T-cell (primary cell): Measurements from ENCODE around the gene IGSF3. TPM values are rescaled to one million over a fixed set of nuclear protein-coding genes. Genes with fewer than 3 reads are reported as not detected.

Experiments used
- ATAC-seq, 4 experiments: fragments of 200-7000 bp in 3 of 4; fragments of 150-1000 bp in 1 of 4; cut with Tn5 transposase; replicated peaks in 1 of 4; 1 replicate in 3 of 4; 2 replicates in 1 of 4; pipeline ENCODE4 v1.10.0; 2021; ENCODE audit warnings: moderate library complexity in 3 of 4, mild to moderate bottlenecking in 2 of 4, moderate number of reproducible peaks in 1 of 4
- CTCF ChIA-PET, 2 donors: fragments of 300-600 bp; sonication (Branson Sonifier 250); formaldehyde crosslinking; loops; one replicate each; lab custom pipeline; 2022; ENCODE audit warnings: antibody characterized with exemption in 2 of 2; lab: Charles Lee
- POLR2A ChIA-PET, 2 donors: fragments of 300-600 bp; sonication (Branson Sonifier 250); formaldehyde crosslinking; loops; one replicate each; lab custom pipeline; 2022; ENCODE audit warnings: antibody characterized with exemption in 2 of 2; lab: Charles Lee
- DNase-seq, 35 experiments: peaks; one replicate each; pipeline versions ENCODE4 v3.0.0 to v3.0.0-alpha.2; 2013 to 2023
- H3K27ac ChIP-seq: one replicate; pipeline ENCODE4 v1.5.1; 2013; ENCODE audit warnings: low read length
- H3K27me3 ChIP-seq, 2 experiments: replicated peaks in 1 of 2; 1 replicate in 1 of 2; 2 replicates in 1 of 2; pipeline versions ENCODE4 v1.6.1 to v1.7.0; 2013; ENCODE audit warnings: low read length in 1 of 2, mixed read lengths in 1 of 2; ENCODE audit not compliant: control insufficient read depth in 2 of 2, insufficient read depth in 2 of 2; ENCODE audit errors: extremely low read depth in 1 of 2
- H3K36me3 ChIP-seq, 2 donors: 1 replicate in 1 of 2; 2 replicates in 1 of 2; pipeline versions ENCODE4 v1.6.1 to v1.7.0; 2013; ENCODE audit warnings: low read length in 1 of 2; ENCODE audit not compliant: control insufficient read depth in 2 of 2, insufficient read depth in 1 of 2; ENCODE audit errors: extremely low read depth in 1 of 2
- H3K4me1 ChIP-seq, 2 experiments: 1 replicate in 1 of 2; 2 replicates in 1 of 2; pipeline versions ENCODE4 v1.6.1 to v1.7.0; 2013; ENCODE audit warnings: low read length in 2 of 2, mixed read lengths in 1 of 2; ENCODE audit not compliant: insufficient read depth in 2 of 2, control insufficient read depth in 1 of 2; ENCODE audit errors: extremely low read depth in 1 of 2
- H3K4me3 ChIP-seq, 2 donors: 1 replicate in 1 of 2; 2 replicates in 1 of 2; pipeline versions ENCODE4 v1.5.1 to v1.7.0; 2013; ENCODE audit warnings: mild to moderate bottlenecking in 2 of 2, low read length in 1 of 2, moderate library complexity in 1 of 2; ENCODE audit not compliant: control insufficient read depth in 1 of 2; ENCODE audit errors: extremely low read depth in 1 of 2
- H3K9me3 ChIP-seq: 2 replicates; pipeline ENCODE4 v1.7.0; 2013
- H3K27ac Mint-ChIP-seq, 2 donors: one replicate each; pipeline ENCODE4 v1.8.0; 2020 to 2021; ENCODE audit warnings: mild to moderate bottlenecking in 2 of 2, mixed read lengths in 2 of 2
- H3K27me3 Mint-ChIP-seq, 2 donors: one replicate each; pipeline ENCODE4 v1.8.0; 2021 to 2022; ENCODE audit warnings: mixed read lengths in 2 of 2
- H3K36me3 Mint-ChIP-seq: one replicate; pipeline ENCODE4 v1.8.0; 2021; ENCODE audit warnings: mixed read lengths
- H3K4me1 Mint-ChIP-seq, 3 donors: one replicate each; pipeline ENCODE4 v1.8.0; 2020 to 2022; ENCODE audit warnings: mixed read lengths in 3 of 3, mild to moderate bottlenecking in 1 of 3
- H3K4me3 Mint-ChIP-seq, 3 donors: one replicate each; pipeline ENCODE4 v1.8.0; 2020 to 2022; ENCODE audit warnings: mild to moderate bottlenecking in 3 of 3, mixed read lengths in 3 of 3, moderate library complexity in 3 of 3
- H3K9me3 Mint-ChIP-seq, 3 donors: one replicate each; pipeline ENCODE4 v1.8.0; 2020 to 2022; ENCODE audit warnings: mixed read lengths in 3 of 3
- WGBS: methylation state at CpG from one replicate; pipeline ENCODE4 v1.1.5; 2013; ENCODE audit warnings: missing lambda C conversion rate; ENCODE audit not compliant: insufficient coverage; 5-methylcytosine and 5-hydroxymethylcytosine counted together
- total RNA-seq, 35 experiments: library from RNA in 6 of 35; stranded (reverse) in 6 of 35; fragments of 120-200 nt in 1 of 35; gene quantifications; one replicate each; pipeline versions ENCODE4 v1.2.1 to v1.2.4 and lab custom pipeline; 2013 to 2026

IGSF3 gene
- total RNA-seq, 5 donors from 2014 or later (not counting 1 experiment from before 2014, with no cell fraction given), result 0.05 to 0.30 (median 0.24) TPM; not detected in 1

DNA sequence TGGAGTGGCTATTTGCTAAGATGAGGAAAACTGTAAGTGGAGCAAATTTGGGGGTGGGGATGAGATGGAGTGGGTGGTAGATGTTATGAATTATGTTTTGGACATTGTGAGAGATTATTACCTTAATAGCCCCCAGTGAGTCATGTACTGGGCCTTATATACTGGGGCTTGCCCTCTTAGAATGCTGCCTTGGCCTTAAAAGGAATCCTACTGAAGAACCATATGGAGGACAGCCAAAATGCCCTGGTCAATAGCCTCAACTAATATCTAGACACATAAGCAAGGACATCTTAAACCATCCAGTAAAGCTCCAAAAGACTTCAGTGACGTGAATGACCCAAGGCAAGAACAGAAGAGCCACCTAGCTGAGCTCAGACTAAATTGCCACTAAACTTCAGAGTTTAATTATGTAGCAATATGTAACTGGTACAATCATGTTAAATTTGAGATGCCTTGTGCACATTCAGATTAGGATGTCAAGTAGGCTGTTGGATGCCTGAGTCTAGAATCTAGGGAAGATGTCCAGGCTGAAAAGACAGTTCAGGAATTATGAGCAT lies 13.9 kb upstream of the IGSF3 start:
- DNase-seq, result no peak

DNA sequence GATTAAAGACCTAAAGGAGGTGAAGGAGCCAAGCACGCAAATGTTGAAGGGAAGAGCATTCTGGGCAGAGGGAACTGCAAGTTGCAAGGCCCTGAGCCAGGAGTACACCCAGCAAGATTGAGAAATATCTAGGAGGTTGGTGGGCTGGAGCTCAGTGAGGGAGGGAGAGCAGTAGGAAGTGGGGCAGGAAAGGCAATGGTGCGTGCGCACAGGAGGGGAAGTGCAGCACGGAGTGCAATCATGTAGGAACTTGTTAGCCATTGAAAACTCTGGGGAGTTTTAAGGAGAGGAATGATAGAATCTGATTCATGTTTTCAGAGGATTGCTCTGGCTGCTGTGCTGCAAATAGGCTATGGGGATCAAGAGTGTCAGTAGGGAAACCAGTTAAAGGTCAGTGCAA lies 13.2 kb upstream of the IGSF3 start:
- peaks cover 8 to 18% of the 10 kb centered on the region in 2 donors for H3K27me3 Mint-ChIP-seq
- no peaks in the 10 kb centered on the region for H3K9me3 Mint-ChIP-seq
- no peaks in the 10 kb centered on the region for H3K36me3 Mint-ChIP-seq
- no peak for DNase-seq
- ATAC-seq, result no peak
- Histone ChIP-seq H3K36me3 (no peaks in the 10 kb centered on the region), H3K9me3 (no peaks in the 10 kb centered on the region), H3K27me3 (peaks cover 0 to 7% of the 10 kb centered on the region in 2 experiments), H3K27ac (no peak overlapping the region), H3K4me3 (no peak overlapping the region), H3K4me1 (no peaks in the 10 kb centered on the region)
- H3K4me1 Mint-ChIP-seq, result no peaks in the 10 kb centered on the region
- CTCF ChIA-PET, result no interaction called here
- no peak overlapping the region for H3K27ac Mint-ChIP-seq
- POLR2A ChIA-PET, result no interaction called here
- 93% methylated on average over 4 of the region's 4 CpGs for WGBS
- no peak overlapping the region for H3K4me3 Mint-ChIP-seq

More for the DNA sequence above, 13.9 kb upstream of the IGSF3 start:
- H3K4me1 ChIP-seq, result no peaks in the 10 kb centered on the region
- CTCF ChIA-PET, result no interaction called here
- WGBS, result no CpG with 5 or more reads among the region's 1 CpG
- Mint-ChIP-seq H3K36me3 (no peaks in the 10 kb centered on the region), H3K27ac (no peak overlapping the region), H3K27me3 (peaks cover 6 to 15% of the 10 kb centered on the region in 2 donors), H3K9me3 (no peaks in the 10 kb centered on the region), H3K4me1 (no peaks in the 10 kb centered on the region), H3K4me3 (no peak overlapping the region)
- H3K36me3 ChIP-seq, result no peaks in the 10 kb centered on the region
- POLR2A ChIA-PET, result no interaction called here
- H3K27ac ChIP-seq, result no peak overlapping the region
- no peaks in the 10 kb centered on the region for H3K9me3 ChIP-seq
- ATAC-seq, result no peak
- H3K4me3 ChIP-seq, result no peak overlapping the region
- H3K27me3 ChIP-seq, result peaks cover 0 to 7% of the 10 kb centered on the region in 2 experiments

DNA sequence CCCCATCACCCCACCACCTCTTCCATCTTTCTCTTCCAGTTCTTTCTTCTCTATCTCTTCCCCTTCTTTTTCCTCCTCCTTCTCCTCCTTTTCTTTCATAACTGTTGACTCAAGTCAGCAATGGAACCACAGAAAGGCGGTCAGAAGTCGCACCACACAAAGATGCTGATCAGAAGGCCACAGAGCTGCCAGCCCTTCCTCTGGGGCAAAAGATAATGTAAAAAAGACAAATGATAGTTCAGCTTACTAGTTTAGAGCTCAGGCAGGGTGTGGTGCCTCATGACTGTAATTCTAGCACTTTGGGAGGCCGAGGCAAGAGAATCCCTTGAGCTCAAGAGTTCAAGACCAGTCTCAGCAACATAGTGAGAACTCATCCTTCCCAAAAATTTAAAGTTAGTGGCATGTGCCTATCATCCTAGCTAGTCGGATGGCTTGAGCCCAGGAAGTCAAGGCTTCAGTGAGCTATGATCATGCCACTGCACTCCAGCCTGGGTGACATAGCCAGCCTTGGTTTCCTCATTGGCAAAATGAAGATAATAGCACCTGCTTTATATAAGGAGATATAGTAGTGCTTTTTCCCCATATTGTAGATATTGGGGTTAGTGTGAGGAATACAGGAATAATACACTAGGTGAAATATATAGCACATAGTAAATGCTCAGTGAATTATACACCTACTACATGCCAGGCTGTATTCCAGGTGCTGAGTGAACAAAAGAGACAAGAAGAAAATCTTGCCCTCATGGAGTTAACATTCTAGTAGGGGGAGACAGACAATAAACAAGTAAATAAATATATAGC lies 12.5 kb upstream of the IGSF3 start:
- no peaks in the 10 kb centered on the region for H3K4me1 ChIP-seq
- WGBS, result 86% methylated on average over 1 of the region's 4 CpGs
- ChIA-PET CTCF (no interaction called here), POLR2A (no interaction called here)
- ATAC-seq (no peak), DNase-seq (no peak)
- H3K4me3 Mint-ChIP-seq, result no peak overlapping the region
- H3K9me3 Mint-ChIP-seq, result no peaks in the 10 kb centered on the region
- H3K27ac ChIP-seq, result no peak overlapping the region
- H3K36me3 Mint-ChIP-seq, result no peaks in the 10 kb centered on the region
- no peaks in the 10 kb centered on the region for H3K36me3 ChIP-seq
- H3K4me3 ChIP-seq, result no peak overlapping the region
- no peak overlapping the region for H3K27ac Mint-ChIP-seq
- peaks cover 10 to 21% of the 10 kb centered on the region in 2 donors for H3K27me3 Mint-ChIP-seq
- H3K9me3 ChIP-seq, result no peaks in the 10 kb centered on the region
- H3K4me1 Mint-ChIP-seq, result no peaks in the 10 kb centered on the region
- H3K27me3 ChIP-seq, result peaks cover 0 to 7% of the 10 kb centered on the region in 2 experiments

DNA sequence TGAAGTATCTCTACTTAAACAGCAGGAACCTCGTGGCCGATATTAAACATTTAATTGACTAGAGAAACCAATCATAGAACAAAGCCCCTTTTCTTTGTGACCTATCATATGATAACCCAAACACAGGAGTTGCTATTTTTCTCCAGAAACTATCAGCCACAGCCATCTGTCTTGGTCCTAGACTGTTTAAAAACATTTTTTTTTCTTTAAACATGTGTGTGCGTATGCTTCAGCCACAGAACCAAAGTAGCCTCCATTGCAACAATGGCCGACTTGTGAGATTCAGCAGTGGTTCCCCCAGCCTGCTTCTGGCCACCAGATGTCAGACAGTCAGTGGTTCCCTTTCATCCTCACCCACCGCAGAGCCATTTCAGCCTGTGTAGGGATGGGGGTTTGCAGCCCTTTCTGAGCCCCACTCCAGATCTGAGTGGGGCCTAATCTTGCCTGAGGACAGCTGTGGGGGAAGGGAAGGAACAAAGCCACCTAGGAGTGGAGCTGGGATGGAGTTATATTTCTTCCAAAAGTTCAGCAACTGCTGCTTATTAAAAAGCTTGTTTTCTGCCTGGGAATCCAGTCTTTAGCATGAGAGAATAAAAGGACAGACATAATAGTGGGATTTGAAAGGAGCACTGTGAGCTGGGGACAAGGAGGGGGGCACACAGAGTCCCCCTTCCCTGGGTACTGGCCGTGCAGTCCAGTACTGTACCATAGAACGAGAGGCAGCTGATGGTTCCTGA lies 11.7 kb upstream of the IGSF3 start:
- DNase-seq (no peak), ATAC-seq (no peak)
- Histone ChIP-seq H3K4me1 (no peaks in the 10 kb centered on the region), H3K36me3 (no peaks in the 10 kb centered on the region), H3K27ac (no peak overlapping the region), H3K9me3 (no peaks in the 10 kb centered on the region), H3K27me3 (peaks cover 0 to 8% of the 10 kb centered on the region in 2 experiments), H3K4me3 (no peak overlapping the region)
- 87% methylated on average over 5 of the region's 7 CpGs for WGBS
- Mint-ChIP-seq H3K36me3 (no peaks in the 10 kb centered on the region), H3K4me3 (no peak overlapping the region), H3K27me3 (peaks cover 14 to 25% of the 10 kb centered on the region in 2 donors), H3K27ac (no peak overlapping the region), H3K4me1 (no peaks in the 10 kb centered on the region), H3K9me3 (no peaks in the 10 kb centered on the region)
- POLR2A ChIA-PET, result no interaction called here
- CTCF ChIA-PET, result no interaction called here

DNA sequence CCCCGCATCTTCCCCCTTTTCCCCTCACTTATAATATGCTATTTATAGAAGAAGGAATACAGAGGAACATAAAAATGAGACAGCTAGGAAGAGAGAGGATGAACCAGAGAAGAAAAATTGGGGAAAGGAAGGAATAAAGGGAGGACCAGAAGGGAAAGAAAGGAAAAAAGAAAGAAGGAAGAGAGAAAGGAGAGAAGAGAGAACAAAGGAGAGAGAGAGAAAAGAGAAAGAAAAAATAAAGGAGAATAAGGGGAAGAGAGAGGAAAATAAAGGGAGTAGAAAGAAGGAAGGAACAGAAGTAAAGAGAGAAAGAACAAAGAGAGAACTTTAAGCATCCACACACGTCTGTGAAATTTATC lies 11.2 kb upstream of the IGSF3 start:
- Histone ChIP-seq H3K4me1 (no peaks in the 10 kb centered on the region), H3K27ac (no peak overlapping the region), H3K4me3 (no peak overlapping the region), H3K27me3 (peaks cover 0 to 13% of the 10 kb centered on the region in 2 experiments), H3K36me3 (no peaks in the 10 kb centered on the region), H3K9me3 (no peaks in the 10 kb centered on the region)
- DNase-seq (no peak), ATAC-seq (no peak)
- Mint-ChIP-seq H3K27ac (no peak overlapping the region), H3K4me1 (no peaks in the 10 kb centered on the region), H3K36me3 (no peaks in the 10 kb centered on the region), H3K9me3 (no peaks in the 10 kb centered on the region), H3K27me3 (peaks cover 19 to 29% of the 10 kb centered on the region in 2 donors), H3K4me3 (no peak overlapping the region)
- ChIA-PET CTCF (no interaction called here), POLR2A (no interaction called here)
- WGBS, result no CpG with 5 or more reads among the region's 2 CpGs

DNA sequence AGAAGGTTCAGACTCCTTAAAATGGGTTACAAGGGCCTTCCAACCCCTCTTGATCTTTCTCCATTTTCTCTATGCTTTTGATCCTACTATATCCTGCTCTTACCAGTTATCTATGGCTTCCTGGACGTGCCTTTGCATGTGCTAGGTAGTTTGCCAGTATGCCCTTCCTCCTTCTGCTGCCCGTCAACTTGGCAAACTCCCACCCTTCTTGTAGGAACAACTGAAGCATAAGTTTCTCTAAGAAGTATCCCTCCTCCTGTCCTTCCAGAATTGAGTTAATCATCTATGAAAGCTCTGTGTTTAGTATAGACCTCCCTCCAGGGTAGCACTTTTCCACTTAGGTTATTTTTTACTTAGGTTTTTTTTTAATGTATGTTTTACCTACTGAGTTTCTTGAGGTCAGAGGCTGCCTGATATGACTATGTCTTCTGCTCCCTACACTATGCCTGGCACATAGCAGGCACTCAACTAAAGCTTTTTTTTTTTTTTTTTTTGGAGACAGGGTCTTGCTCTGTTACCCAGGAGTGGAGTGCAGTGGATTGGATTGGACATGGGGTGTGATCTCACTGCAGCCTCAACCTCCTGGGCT lies 10.0 kb upstream of the IGSF3 start:
- DNase-seq, result no peak
- Mint-ChIP-seq H3K9me3 (no peaks in the 10 kb centered on the region), H3K36me3 (no peaks in the 10 kb centered on the region), H3K4me3 (no peak overlapping the region), H3K27me3 (peaks cover 30 to 32% of the 10 kb centered on the region in 2 donors), H3K4me1 (peaks cover 0 to 1% (median 0%) of the 10 kb centered on the region in 3 donors), H3K27ac (no peak overlapping the region)
- Histone ChIP-seq H3K4me3 (no peak overlapping the region), H3K27ac (no peak overlapping the region), H3K9me3 (no peaks in the 10 kb centered on the region), H3K36me3 (no peaks in the 10 kb centered on the region), H3K4me1 (no peaks in the 10 kb centered on the region), H3K27me3 (peaks cover 0 to 16% of the 10 kb centered on the region in 2 experiments)
- no peak for ATAC-seq
- ChIA-PET CTCF (interaction anchor here in 1 of 2 donors (0.6 kb wide), 1 partner anchor 163 kb away, joined by 5 read pairs; no protein-coding TSS in a partner anchor), POLR2A (no interaction called here)
- WGBS, result no CpG with 5 or more reads among the region's 2 CpGs
